Neuronal stem cell (in vitro differentiated cells): ENCODE measurements around the gene PLEK.

Experiments used
- DNase-seq: peaks from one replicate; pipeline ENCODE4 v3.0.0-alpha.2; 2013; ENCODE audit warnings: low spot score
- H2AFZ ChIP-seq: one replicate; pipeline ENCODE4 v1.6.1; 2013; ENCODE audit warnings: mild to moderate bottlenecking, low read length, inconsistent platforms
- H2AK5ac ChIP-seq: 2 replicates; pipeline ENCODE4 v1.6.1; 2013; ENCODE audit warnings: low read depth, mild to moderate bottlenecking, inconsistent platforms, low read length, moderate library complexity, mixed read lengths
- H2BK120ac ChIP-seq: 2 replicates; pipeline ENCODE4 v1.6.1; 2013; ENCODE audit warnings: low read depth, mild to moderate bottlenecking, inconsistent platforms, low read length, moderate library complexity, mixed read lengths
- H2BK12ac ChIP-seq: one replicate; pipeline ENCODE4 v1.6.1; 2013; ENCODE audit warnings: low read length, inconsistent platforms
- H2BK15ac ChIP-seq: 2 replicates; pipeline ENCODE4 v1.6.1; 2013; ENCODE audit warnings: mild to moderate bottlenecking, low read length, inconsistent platforms, mixed read lengths
- H2BK5ac ChIP-seq: one replicate; pipeline ENCODE4 v1.6.1; 2013; ENCODE audit warnings: inconsistent platforms, mild to moderate bottlenecking, low read length, moderate library complexity
- H3K14ac ChIP-seq: one replicate; pipeline ENCODE4 v1.6.1; 2013; ENCODE audit warnings: low read length, inconsistent platforms
- H3K18ac ChIP-seq: 2 replicates; pipeline ENCODE4 v1.6.1; 2013; ENCODE audit warnings: low read length, inconsistent platforms
- H3K23ac ChIP-seq: 2 replicates; pipeline ENCODE4 v1.6.1; 2013; ENCODE audit warnings: low read depth, mild to moderate bottlenecking, mixed read lengths, low read length, inconsistent platforms; ENCODE audit not compliant: poor library complexity
- H3K27ac ChIP-seq: replicated peaks from 3 replicates; pipeline ENCODE4 v1.5.1; 2013; ENCODE audit warnings: low read length, inconsistent platforms
- H3K27me3 ChIP-seq, 3 experiments: 2 replicates each; pipeline ENCODE4 v1.6.1; 2013; ENCODE audit warnings: low read length in 3 of 3, mild to moderate bottlenecking in 2 of 3, inconsistent platforms in 1 of 3, low read depth in 1 of 3, mixed read lengths in 1 of 3, moderate library complexity in 1 of 3; ENCODE audit not compliant: control insufficient read depth in 3 of 3, insufficient read depth in 3 of 3
- H3K36me3 ChIP-seq, 2 donors: replicated peaks in 1 of 2; 2 replicates each; pipeline ENCODE4 v1.6.1; 2013; ENCODE audit warnings: low read length in 2 of 2; ENCODE audit not compliant: control insufficient read depth in 2 of 2, insufficient read depth in 2 of 2
- H3K4ac ChIP-seq: 2 replicates; pipeline ENCODE4 v1.6.1; 2013; ENCODE audit warnings: inconsistent platforms, mild to moderate bottlenecking, low read length, moderate library complexity
- H3K4me1 ChIP-seq, 2 donors: 1 replicate in 1 of 2; 2 replicates in 1 of 2; pipeline ENCODE4 v1.6.1; 2013; ENCODE audit warnings: low read length in 2 of 2, low read depth in 1 of 2; ENCODE audit not compliant: control insufficient read depth in 2 of 2, insufficient read depth in 1 of 2
- H3K4me2 ChIP-seq: one replicate; pipeline ENCODE4 v1.6.1; 2013; ENCODE audit warnings: mild to moderate bottlenecking, low read length, inconsistent platforms; ENCODE audit not compliant: insufficient read depth, poor library complexity, severe bottlenecking
- H3K4me3 ChIP-seq, 2 donors: 2 replicates each; pipeline ENCODE4 v1.5.1; 2013; ENCODE audit warnings: low read length in 2 of 2, mild to moderate bottlenecking in 2 of 2, inconsistent platforms in 1 of 2, moderate library complexity in 1 of 2
- H3K79me1 ChIP-seq: one replicate; pipeline ENCODE4 v1.6.1; 2013; ENCODE audit warnings: low read depth, mild to moderate bottlenecking, inconsistent platforms, low read length, moderate library complexity
- H3K9ac ChIP-seq: one replicate; pipeline ENCODE4 v1.6.1; 2013; ENCODE audit warnings: mild to moderate bottlenecking, low read depth, low read length, inconsistent platforms; ENCODE audit not compliant: poor library complexity
- H3K9me3 ChIP-seq, 2 donors: replicated peaks in 1 of 2; 2 replicates each; pipeline versions ENCODE3 to v1.6.1; 2013; ENCODE audit warnings: low read length in 2 of 2, mild to moderate bottlenecking in 2 of 2, inconsistent platforms in 1 of 2, low read depth in 1 of 2, mixed read lengths in 1 of 2, moderate library complexity in 1 of 2; ENCODE audit not compliant: control insufficient read depth in 2 of 2, insufficient read depth in 1 of 2
- H4K8ac ChIP-seq: one replicate; pipeline ENCODE4 v1.6.1; 2013; ENCODE audit warnings: low read depth, mild to moderate bottlenecking, inconsistent platforms, low read length, moderate library complexity
- H4K91ac ChIP-seq: one replicate; pipeline ENCODE4 v1.6.1; 2013; ENCODE audit warnings: low read length, low read depth, mild to moderate bottlenecking, inconsistent platforms; ENCODE audit not compliant: poor library complexity
- WGBS, 2 donors: extraction: QIAGEN DNeasy Blood & Tissue Kit; methylation state at CpG; one replicate each; pipeline ENCODE4 v1.1.7; 2013; ENCODE audit warnings: missing lambda C conversion rate in 2 of 2, mixed read lengths in 1 of 2; ENCODE audit not compliant: insufficient read length in 2 of 2, insufficient replicate concordance in 1 of 2; ENCODE audit errors: extremely low coverage in 2 of 2; 5-methylcytosine and 5-hydroxymethylcytosine counted together

The PLEK gene

DNA sequence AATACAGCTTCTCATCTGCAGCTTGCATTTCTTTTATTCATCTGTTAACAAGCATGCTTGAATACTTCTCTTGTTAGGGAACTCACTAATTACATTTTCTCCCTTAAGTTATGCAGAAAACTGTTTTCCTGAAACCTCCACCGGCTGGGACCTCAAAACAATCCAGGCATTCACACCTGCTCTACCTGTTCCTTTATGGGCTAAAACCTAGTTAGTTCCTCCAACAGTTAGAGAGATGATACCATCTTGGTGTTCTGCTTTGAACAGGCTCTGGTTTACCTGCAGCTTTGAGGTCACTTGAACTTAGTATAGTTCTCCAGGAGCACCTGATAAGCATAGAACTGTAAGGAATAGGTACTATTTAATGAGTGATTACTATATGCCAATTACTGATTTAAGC, 6.1 kb downstream of the PLEK start:
- Histone ChIP-seq H3K27me3 (no peaks in the 10 kb centered on the region), H2BK120ac (no peak overlapping the region), H3K36me3 (no peaks in the 10 kb centered on the region), H3K23ac (no peak overlapping the region), H3K9ac (no peak overlapping the region), H4K8ac (no peak overlapping the region), H3K4me2 (no peak overlapping the region), H2AFZ (no peak overlapping the region), H4K91ac (no peak overlapping the region), H3K4ac (no peak overlapping the region), H2BK12ac (no peak overlapping the region), H3K4me3 (no peak overlapping the region), H3K18ac (no peak overlapping the region), H3K4me1 (peaks cover 2 to 14% of the 10 kb centered on the region in 2 donors), H3K9me3 (no peaks in the 10 kb centered on the region), H2BK15ac (no peak overlapping the region), H3K27ac (no peak overlapping the region), H2BK5ac (no peak overlapping the region), H3K79me1 (no peaks in the 10 kb centered on the region), H2AK5ac (no peak overlapping the region), H3K14ac (no peak overlapping the region)
- no CpG with 5 or more reads among the region's 1 CpG for WGBS, 2 donors
- DNase-seq, result no peak

DNA sequence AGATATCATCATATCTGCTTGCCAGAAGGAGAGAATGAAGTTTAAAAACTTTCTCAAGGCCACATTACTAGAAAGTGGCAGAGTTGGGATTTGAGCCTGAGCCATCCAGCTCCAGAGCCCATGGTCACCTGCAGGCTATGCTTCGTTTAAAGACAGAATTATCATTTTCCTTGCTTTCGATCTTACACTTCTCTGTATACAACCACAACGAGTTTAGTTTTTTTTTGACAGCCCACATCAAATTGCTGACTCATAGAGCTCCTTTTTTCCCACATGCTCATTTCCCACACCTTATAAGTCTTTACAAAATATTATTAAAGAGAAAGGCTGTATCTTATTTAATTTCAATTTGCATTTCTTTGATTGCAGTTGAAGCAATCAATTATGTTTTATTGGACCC, 6.5 kb downstream of the PLEK start:
- DNase-seq, result no peak
- Histone ChIP-seq H3K4me2 (no peak overlapping the region), H4K91ac (no peak overlapping the region), H3K18ac (no peak overlapping the region), H2AFZ (no peak overlapping the region), H3K9me3 (no peaks in the 10 kb centered on the region), H4K8ac (no peak overlapping the region), H3K23ac (no peak overlapping the region), H3K14ac (no peak overlapping the region), H3K4ac (no peak overlapping the region), H3K9ac (no peak overlapping the region), H2BK120ac (no peak overlapping the region), H3K36me3 (no peaks in the 10 kb centered on the region), H3K27ac (no peak overlapping the region), H2BK12ac (no peak overlapping the region), H2AK5ac (no peak overlapping the region), H2BK5ac (no peak overlapping the region), H2BK15ac (no peak overlapping the region), H3K27me3 (no peaks in the 10 kb centered on the region), H3K4me3 (no peak overlapping the region), H3K4me1 (peaks cover 2 to 14% of the 10 kb centered on the region in 2 donors), H3K79me1 (no peaks in the 10 kb centered on the region)
- WGBS, 2 donors, result no CpG with 5 or more reads among the region's 3 CpGs

DNA sequence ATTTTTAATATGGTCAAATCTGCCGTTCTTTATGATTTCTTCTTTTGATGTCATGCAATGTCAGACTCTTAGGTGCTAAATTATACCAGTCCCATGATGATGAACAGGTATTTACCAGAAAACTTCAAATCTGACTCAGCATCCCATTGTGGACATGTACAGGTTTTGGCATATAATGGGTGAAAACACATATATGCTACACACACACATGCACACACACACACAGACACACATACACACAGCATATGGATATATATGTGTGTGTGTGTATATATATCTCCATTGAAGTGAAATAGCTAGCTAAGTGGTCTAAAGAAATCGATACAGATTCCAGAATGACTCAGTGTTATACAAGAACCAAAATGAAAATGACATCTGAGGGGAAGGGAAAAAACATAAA, 7.4 kb downstream of the PLEK start:
- no peak for DNase-seq
- Histone ChIP-seq H3K36me3 (no peaks in the 10 kb centered on the region), H3K4me3 (no peak overlapping the region), H3K4me1 (peaks cover 2 to 14% of the 10 kb centered on the region in 2 donors), H3K14ac (no peak overlapping the region), H2BK15ac (no peak overlapping the region), H2BK12ac (no peak overlapping the region), H3K9ac (no peak overlapping the region), H2AFZ (no peak overlapping the region), H3K4me2 (no peak overlapping the region), H3K18ac (no peak overlapping the region), H3K79me1 (no peaks in the 10 kb centered on the region), H2BK120ac (no peak overlapping the region), H3K27me3 (no peaks in the 10 kb centered on the region), H3K23ac (no peak overlapping the region), H4K8ac (no peak overlapping the region), H2AK5ac (no peak overlapping the region), H3K9me3 (no peaks in the 10 kb centered on the region), H3K27ac (no peak overlapping the region), H2BK5ac (no peak overlapping the region), H3K4ac (no peak overlapping the region), H4K91ac (no peak overlapping the region)
- no CpG with 5 or more reads among the region's 2 CpGs for WGBS, 2 donors

DNA sequence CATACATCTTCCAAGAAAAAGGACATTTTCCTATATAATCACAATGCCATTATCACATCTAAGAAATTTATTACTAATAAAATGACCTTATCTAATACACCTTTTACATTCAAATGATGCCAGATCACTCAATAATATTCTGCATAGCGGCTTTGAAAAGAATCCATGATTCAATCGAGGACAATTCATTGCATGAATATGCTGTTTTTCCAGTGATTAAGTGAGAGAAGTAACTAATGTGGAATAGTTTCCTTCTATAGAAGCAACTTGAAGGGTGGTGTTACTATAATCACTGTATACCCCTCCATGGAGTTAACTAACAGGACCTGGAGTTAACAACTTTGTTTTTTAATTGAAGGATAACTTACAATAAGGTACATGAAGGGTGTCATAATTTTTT, 9.1 kb downstream of the PLEK start:
- no peak overlapping the region for H2BK12ac ChIP-seq
- no peak overlapping the region for H3K4me3 ChIP-seq
- no peak overlapping the region for H3K9ac ChIP-seq
- H2BK5ac ChIP-seq, result no peak overlapping the region
- H4K8ac ChIP-seq, result no peak overlapping the region
- peaks cover 0 to under 1% of the 10 kb centered on the region in 2 donors for H3K4me1 ChIP-seq
- no peak overlapping the region for H3K27ac ChIP-seq
- H3K4ac ChIP-seq, result no peak overlapping the region
- no peaks in the 10 kb centered on the region for H3K9me3 ChIP-seq
- no peaks in the 10 kb centered on the region for H3K36me3 ChIP-seq
- H2AK5ac ChIP-seq, result no peak overlapping the region
- no peak overlapping the region for H3K23ac ChIP-seq
- DNase-seq, result no peak
- H2AFZ ChIP-seq, result no peak overlapping the region
- no peaks in the 10 kb centered on the region for H3K79me1 ChIP-seq
- no peak overlapping the region for H3K18ac ChIP-seq
- H2BK15ac ChIP-seq, result no peak overlapping the region
- no peaks in the 10 kb centered on the region for H3K27me3 ChIP-seq
- H4K91ac ChIP-seq, result no peak overlapping the region
- no peak overlapping the region for H3K4me2 ChIP-seq
- WGBS, 2 donors, result no CpG with 5 or more reads among the region's 2 CpGs
- H2BK120ac ChIP-seq, result no peak overlapping the region
- H3K14ac ChIP-seq, result no peak overlapping the region
